Coronary artery (tissue), 2 donors: ENCODE results near the gene DDX39A.
"Not testable (repeated sequence)": the region's sequence is repeated elsewhere in the genome, so short reads cannot be mapped to it uniquely, and the experiment has no call there.

Source experiments
- DNase-seq: peaks from one replicate; pipeline ENCODE4 v3.0.0-alpha.2; 2017; ENCODE audit warnings: low spot score
- H3K27ac ChIP-seq, 2 donors: fragments of 200-600 bp; sonication (generic); one replicate each; pipeline ENCODE4 v1.5.1; 2016 to 2019
- H3K4me3 ChIP-seq: fragments of 200-600 bp; sonication (generic); 2 replicates; pipeline ENCODE4 v1.5.1; 2016; ENCODE audit warnings: mild to moderate bottlenecking, moderate library complexity
- CTCF ChIP-seq: fragments of 200-600 bp; sonication (generic); IDR thresholded peaks from one replicate; pipeline ENCODE4 v1.5.1; 2019; ENCODE audit warnings: antibody characterized with exemption

Gene DDX39A

GRCh38 chr19:14407605-14408484, 11.3 kb downstream of the DDX39A start:
- DNase-seq = no peak
- no peak for TF ChIP-seq CTCF
- peak overlapping the region in 1 of 2 donors; percentile 30 for H3K27ac ChIP-seq
- H3K4me3 ChIP-seq = no peak overlapping the region

DNA sequence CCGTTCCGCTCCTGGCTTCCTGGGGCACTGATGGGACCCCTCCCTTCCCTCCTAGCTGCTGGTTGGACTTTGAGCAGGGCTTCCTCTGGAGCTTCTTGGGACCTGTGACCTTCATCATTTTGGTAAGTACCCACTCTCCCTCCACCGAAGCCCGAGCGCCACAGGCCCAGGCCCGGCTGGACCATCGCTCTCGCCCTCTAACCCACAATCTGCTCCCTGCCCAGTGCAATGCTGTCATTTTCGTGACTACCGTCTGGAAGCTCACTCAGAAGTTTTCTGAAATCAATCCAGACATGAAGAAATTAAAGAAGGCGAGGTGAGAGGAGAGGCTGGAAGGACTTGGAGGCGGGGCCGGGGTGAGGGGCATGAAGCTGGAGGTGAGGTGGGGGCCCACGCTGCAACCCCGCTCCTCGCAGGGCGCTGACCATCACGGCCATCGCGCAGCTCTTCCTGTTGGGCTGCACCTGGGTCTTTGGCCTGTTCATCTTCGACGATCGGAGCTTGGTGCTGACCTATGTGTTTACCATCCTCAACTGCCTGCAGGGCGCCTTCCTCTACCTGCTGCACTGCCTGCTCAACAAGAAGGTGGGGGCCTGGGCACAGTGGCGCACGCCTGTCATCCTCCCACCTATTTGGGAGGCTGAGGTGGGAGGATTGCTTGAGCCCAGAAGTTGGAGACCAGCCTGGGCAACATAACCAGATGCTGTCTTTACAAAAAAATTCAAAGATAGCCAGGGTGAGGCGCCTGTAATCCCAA, 12.3 kb downstream of the DDX39A start:
- Histone ChIP-seq H3K4me3 (no peak overlapping the region), H3K27ac (peak overlapping the region; percentile 59 to 89)
- TF ChIP-seq CTCF = no peak
- no peak for DNase-seq

DNA sequence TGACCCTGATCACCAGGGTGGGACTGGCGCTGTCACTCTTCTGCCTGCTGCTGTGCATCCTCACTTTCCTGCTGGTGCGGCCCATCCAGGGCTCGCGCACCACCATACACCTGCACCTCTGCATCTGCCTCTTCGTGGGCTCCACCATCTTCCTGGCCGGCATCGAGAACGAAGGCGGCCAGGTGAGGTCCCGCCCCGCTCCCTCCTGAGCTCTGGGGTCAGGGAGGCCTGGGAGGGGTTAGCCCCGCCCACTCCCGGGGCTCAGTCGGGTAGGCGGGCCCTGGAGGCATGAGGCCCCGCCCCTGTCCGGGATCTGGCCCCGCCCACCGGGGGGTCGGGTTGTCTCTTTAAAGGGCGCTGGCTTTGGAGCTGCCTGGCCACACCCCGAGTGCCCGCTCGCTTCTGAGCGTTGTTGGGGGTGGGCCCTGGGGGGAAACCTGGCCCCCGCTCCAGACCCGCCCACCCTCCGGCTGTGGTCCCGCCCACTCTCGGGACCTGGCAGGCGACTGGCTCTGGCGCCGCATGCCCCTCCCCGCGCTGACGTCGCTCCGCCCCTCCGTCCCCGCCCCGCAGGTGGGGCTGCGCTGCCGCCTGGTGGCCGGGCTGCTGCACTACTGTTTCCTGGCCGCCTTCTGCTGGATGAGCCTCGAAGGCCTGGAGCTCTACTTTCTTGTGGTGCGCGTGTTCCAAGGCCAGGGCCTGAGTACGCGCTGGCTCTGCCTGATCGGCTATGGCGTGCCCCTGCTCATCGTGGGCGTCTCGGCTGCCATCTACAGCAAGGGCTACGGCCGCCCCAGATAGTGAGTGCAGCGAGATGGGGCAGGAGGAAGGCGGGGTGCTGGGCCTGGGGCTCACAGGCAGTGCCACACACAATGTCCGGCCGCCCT, 13.1 kb downstream of the DDX39A start:
- DNase-seq = peak; percentile 91
- peak overlapping the region; percentile 59 to 89 for H3K27ac ChIP-seq
- peak overlapping the region; percentile 59 for H3K4me3 ChIP-seq
- TF ChIP-seq CTCF = peak; percentile 95

- Histone ChIP-seq H3K4me3 (no peak overlapping the region), H3K27ac (peak overlapping the region in 1 of 2 donors; percentile 89)
- DNase-seq = no peak
- no peak for TF ChIP-seq CTCF
These were observed 13.8 kb downstream of the DDX39A start for GRCh38 chr19:14405380-14405757.

- Histone ChIP-seq H3K4me3 (no peak overlapping the region), H3K27ac (peak overlapping the region in 1 of 2 donors; percentile 15)
- no peak for DNase-seq
- TF ChIP-seq CTCF = no peak
These were observed 14.8 kb downstream of the DDX39A start for GRCh38 chr19:14404312-14404711.

GRCh38 chr19:14403145-14403930, 15.8 kb downstream of the DDX39A start:
- not testable (repeated sequence) for H3K4me3 ChIP-seq, DNase-seq
- peak overlapping the region in 1 of 2 donors; percentile 77 for H3K27ac ChIP-seq
